Progenitor cell of endocrine pancreas (in vitro differentiated cells): ENCODE measurements around the gene GOLGB1. TPM values are rescaled to one million over a fixed set of nuclear protein-coding genes. Genes with fewer than 3 reads are reported as not detected.

ENCODE experiments used
- DNase-seq: peaks from one replicate; pipeline ENCODE4 v3.0.0; 2021; ENCODE audit warnings: low spot score; ENCODE audit not compliant: unreplicated experiment
- H3K27ac Mint-ChIP-seq: 2 replicates; pipeline ENCODE4 v1.8.0; 2021; ENCODE audit warnings: mild to moderate bottlenecking, moderate library complexity, mixed read lengths
- H3K27me3 Mint-ChIP-seq: 2 replicates; pipeline ENCODE4 v1.8.0; 2021; ENCODE audit warnings: mixed read lengths
- H3K36me3 Mint-ChIP-seq: 2 replicates; pipeline ENCODE4 v1.8.0; 2022; ENCODE audit warnings: mixed read lengths; ENCODE audit not compliant: insufficient read depth
- H3K4me1 Mint-ChIP-seq: 2 replicates; pipeline ENCODE4 v1.8.0; 2021; ENCODE audit warnings: low read depth, mixed read lengths
- H3K4me3 Mint-ChIP-seq: 2 replicates; pipeline ENCODE4 v1.8.0; 2021; ENCODE audit warnings: low read depth, mild to moderate bottlenecking, moderate library complexity, mixed read lengths
- H3K9me3 Mint-ChIP-seq: 2 replicates; pipeline ENCODE4 v1.8.0; 2021; ENCODE audit warnings: low read depth, mixed read lengths
- total RNA-seq: library from RNA; stranded (reverse); gene quantifications from 2 replicates; pipeline ENCODE4 v1.2.1, GENCODE V29; 2021
- TF ChIP-seq, protein P1 (sequence below): fragments of 200-600 bp; sonication (generic); IDR thresholded peaks from one replicate; pipeline ENCODE4 v1.5.0; 2021; ENCODE audit warnings: antibody characterized with exemption, mild to moderate bottlenecking; ENCODE audit not compliant: unreplicated experiment

Gene GOLGB1
- total RNA-seq, 1 donor from 2014 or later, result 63.0 TPM

DNA sequence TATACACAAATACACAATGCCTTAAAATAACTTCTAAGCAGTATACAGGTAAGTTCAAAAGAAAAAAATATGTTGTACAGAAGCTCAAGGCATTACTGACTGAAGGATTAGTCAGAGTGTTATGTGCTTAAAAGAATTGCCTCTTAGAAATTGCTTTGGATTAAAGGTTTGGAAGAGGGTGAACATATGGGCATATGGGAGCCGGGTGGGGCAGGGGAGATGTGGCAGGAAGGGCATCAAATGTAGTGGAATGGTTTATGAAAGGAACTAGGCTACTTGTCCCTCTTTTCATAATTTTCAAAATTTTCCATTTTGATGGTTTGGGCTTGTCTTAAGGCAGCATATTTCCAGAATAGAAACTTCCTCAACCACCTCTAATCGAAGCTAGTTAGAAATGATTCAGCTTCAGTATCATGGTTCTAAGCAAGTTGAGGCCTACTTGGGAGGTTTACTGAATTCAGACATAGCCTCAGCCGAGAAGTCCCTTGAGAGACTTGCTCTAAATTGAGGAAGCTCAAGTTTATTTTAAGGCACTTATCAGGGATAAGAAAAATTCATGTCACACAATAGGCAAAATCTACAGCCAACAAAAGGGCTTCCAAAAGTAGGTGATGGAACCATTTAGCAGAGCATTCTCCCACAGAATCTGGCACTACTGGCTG, 10.1 kb upstream of the GOLGB1 start:
- H3K27ac Mint-ChIP-seq, result no peak overlapping the region
- H3K9me3 Mint-ChIP-seq, result no peaks in the 10 kb centered on the region
- no peak for DNase-seq
- peaks cover 21% of the 10 kb centered on the region for H3K27me3 Mint-ChIP-seq
- no peak overlapping the region for H3K4me3 Mint-ChIP-seq
- no peaks in the 10 kb centered on the region for H3K36me3 Mint-ChIP-seq
- TF ChIP-seq, protein P1, sequence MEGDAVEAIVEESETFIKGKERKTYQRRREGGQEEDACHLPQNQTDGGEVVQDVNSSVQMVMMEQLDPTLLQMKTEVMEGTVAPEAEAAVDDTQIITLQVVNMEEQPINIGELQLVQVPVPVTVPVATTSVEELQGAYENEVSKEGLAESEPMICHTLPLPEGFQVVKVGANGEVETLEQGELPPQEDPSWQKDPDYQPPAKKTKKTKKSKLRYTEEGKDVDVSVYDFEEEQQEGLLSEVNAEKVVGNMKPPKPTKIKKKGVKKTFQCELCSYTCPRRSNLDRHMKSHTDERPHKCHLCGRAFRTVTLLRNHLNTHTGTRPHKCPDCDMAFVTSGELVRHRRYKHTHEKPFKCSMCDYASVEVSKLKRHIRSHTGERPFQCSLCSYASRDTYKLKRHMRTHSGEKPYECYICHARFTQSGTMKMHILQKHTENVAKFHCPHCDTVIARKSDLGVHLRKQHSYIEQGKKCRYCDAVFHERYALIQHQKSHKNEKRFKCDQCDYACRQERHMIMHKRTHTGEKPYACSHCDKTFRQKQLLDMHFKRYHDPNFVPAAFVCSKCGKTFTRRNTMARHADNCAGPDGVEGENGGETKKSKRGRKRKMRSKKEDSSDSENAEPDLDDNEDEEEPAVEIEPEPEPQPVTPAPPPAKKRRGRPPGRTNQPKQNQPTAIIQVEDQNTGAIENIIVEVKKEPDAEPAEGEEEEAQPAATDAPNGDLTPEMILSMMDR, result no peak
- peaks cover 6% of the 10 kb centered on the region for H3K4me1 Mint-ChIP-seq

GRCh38 chr3:121758727-121759450, 9.3 kb upstream of the GOLGB1 start:
- TF ChIP-seq, protein P1, result no peak
- no peak for DNase-seq
- H3K27me3 Mint-ChIP-seq, result peaks cover 28% of the 10 kb centered on the region
- no peaks in the 10 kb centered on the region for H3K9me3 Mint-ChIP-seq
- no peak overlapping the region for H3K27ac Mint-ChIP-seq
- no peaks in the 10 kb centered on the region for H3K4me1 Mint-ChIP-seq
- H3K4me3 Mint-ChIP-seq, result no peak overlapping the region
- no peaks in the 10 kb centered on the region for H3K36me3 Mint-ChIP-seq

- Mint-ChIP-seq H3K4me3 (no peak overlapping the region), H3K4me1 (no peaks in the 10 kb centered on the region), H3K9me3 (no peaks in the 10 kb centered on the region), H3K36me3 (no peaks in the 10 kb centered on the region), H3K27me3 (peaks cover 31% of the 10 kb centered on the region), H3K27ac (no peak overlapping the region)
- DNase-seq, result no peak
- TF ChIP-seq, protein P1, result no peak
Measured at GRCh38 chr3:121757812-121758545, 8.4 kb upstream of the GOLGB1 start.

- H3K4me1 Mint-ChIP-seq, result no peaks in the 10 kb centered on the region
- no peak overlapping the region for H3K27ac Mint-ChIP-seq
- H3K27me3 Mint-ChIP-seq, result peaks cover 36% of the 10 kb centered on the region
- TF ChIP-seq, protein P1, result no peak
- H3K4me3 Mint-ChIP-seq, result no peak overlapping the region
- no peak for DNase-seq
- no peaks in the 10 kb centered on the region for H3K9me3 Mint-ChIP-seq
- H3K36me3 Mint-ChIP-seq, result no peaks in the 10 kb centered on the region
Measured at GRCh38 chr3:121757087-121757811, 7.7 kb upstream of the GOLGB1 start.

DNA sequence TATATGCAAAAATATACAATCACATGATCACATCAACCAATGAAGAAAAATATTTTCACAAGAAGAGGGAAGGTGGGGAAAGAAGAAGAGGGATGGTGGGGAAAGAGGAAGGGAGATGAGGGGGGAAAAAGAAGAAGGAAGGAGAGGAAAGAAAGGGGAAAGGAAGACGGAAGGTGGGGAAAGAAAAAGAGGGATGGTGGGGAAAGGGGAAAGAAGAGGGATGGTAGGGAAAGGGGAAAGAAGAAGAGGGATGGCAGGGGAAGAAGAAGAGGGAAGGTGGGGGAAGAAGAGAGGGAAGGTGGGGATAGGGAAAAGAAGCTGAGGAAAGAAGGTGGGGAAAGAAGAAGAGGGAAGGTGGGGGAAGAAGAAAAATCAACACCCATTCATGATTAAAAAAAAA, 3.2 kb upstream of the GOLGB1 start:
- TF ChIP-seq, protein P1, result no peak
- H3K4me1 Mint-ChIP-seq, result peaks cover 3% of the 10 kb centered on the region
- H3K27ac Mint-ChIP-seq, result no peak overlapping the region
- DNase-seq, result no peak
- H3K9me3 Mint-ChIP-seq, result no peaks in the 10 kb centered on the region
- H3K36me3 Mint-ChIP-seq, result no peaks in the 10 kb centered on the region
- H3K27me3 Mint-ChIP-seq, result peaks cover 36% of the 10 kb centered on the region
- H3K4me3 Mint-ChIP-seq, result no peak overlapping the region
